HG03354 (cell line): Measurements from ENCODE around the gene SRGAP2C.
"Not testable (repeated sequence)": the region's sequence is repeated elsewhere in the genome, so short reads cannot be mapped to it uniquely, and the experiment has no call there.

ENCODE experiments used
- ATAC-seq: cut with Tn5 transposase; IDR thresholded peaks from one replicate; pipeline ENCODE4 v1.9.1; 2021; ENCODE audit warnings: mild to moderate bottlenecking; ENCODE audit not compliant: unreplicated experiment, poor library complexity, severe bottlenecking

Gene SRGAP2C

GRCh38 chr1:121224714-121225113 lies 39.9 kb downstream of the SRGAP2C start:
- ATAC-seq = peak; percentile 98

GRCh38 chr1:121226295-121226904 lies 41.6 kb downstream of the SRGAP2C start:
- not testable (repeated sequence) for ATAC-seq

- ATAC-seq = not testable (repeated sequence)
These were observed 42.1 kb downstream of the SRGAP2C start for GRCh38 chr1:121226925-121227324.

- ATAC-seq = not testable (repeated sequence)
These were observed 43.0 kb downstream of the SRGAP2C start for GRCh38 chr1:121227544-121228330.

GRCh38 chr1:121230636-121231035 lies 45.9 kb downstream of the SRGAP2C start:
- ATAC-seq = not testable (repeated sequence)

GRCh38 chr1:121232445-121233125 lies 47.8 kb downstream of the SRGAP2C start:
- ATAC-seq = peak; percentile 66

- ATAC-seq = not testable (repeated sequence)
These were observed 49.5 kb downstream of the SRGAP2C start for GRCh38 chr1:121234090-121234759.

- peak; percentile 90 for ATAC-seq
These were observed 53.6 kb downstream of the SRGAP2C start for GRCh38 chr1:121238384-121238783.

- not testable (repeated sequence) for ATAC-seq
These were observed 59.1 kb downstream of the SRGAP2C start for GRCh38 chr1:121243913-121244312.

- not testable (repeated sequence) for ATAC-seq
These were observed 61.6 kb downstream of the SRGAP2C start for GRCh38 chr1:121246399-121246798.

- ATAC-seq = not testable (repeated sequence)
These were observed 67.9 kb downstream of the SRGAP2C start for GRCh38 chr1:121252656-121253055.

GRCh38 chr1:121254618-121255017 lies 69.8 kb downstream of the SRGAP2C start:
- ATAC-seq = not testable (repeated sequence)

- not testable (repeated sequence) for ATAC-seq
These were observed 72.9 kb downstream of the SRGAP2C start for GRCh38 chr1:121257632-121258031.

GRCh38 chr1:121258134-121258533 lies 73.4 kb downstream of the SRGAP2C start:
- ATAC-seq = not testable (repeated sequence)

GRCh38 chr1:121260205-121260604 lies 75.4 kb downstream of the SRGAP2C start:
- not testable (repeated sequence) for ATAC-seq

GRCh38 chr1:121262163-121262562 lies 77.4 kb downstream of the SRGAP2C start:
- not testable (repeated sequence) for ATAC-seq

GRCh38 chr1:121263789-121264244 lies 79.0 kb downstream of the SRGAP2C start:
- peak; percentile 76 for ATAC-seq

GRCh38 chr1:121267072-121267471 lies 82.3 kb downstream of the SRGAP2C start:
- ATAC-seq = not testable (repeated sequence)

- ATAC-seq = not testable (repeated sequence)
These were observed 84.5 kb downstream of the SRGAP2C start for GRCh38 chr1:121269309-121269708.

GRCh38 chr1:121269973-121270372 lies 85.2 kb downstream of the SRGAP2C start:
- not testable (repeated sequence) for ATAC-seq
